Stimulated activated CD8-positive, alpha-beta memory T cell treated with anti-CD3 and anti-CD28 coated beads, Interleukin-4, amount 100 ng/mL, for 24 hours (primary cell): Measurements from ENCODE around the gene KIZ.
"Not testable (repeated sequence)": the region's sequence is repeated elsewhere in the genome, so short reads cannot be mapped to it uniquely, and the experiment has no call there.

ENCODE experiments used
- DNase-seq: peaks from one replicate; pipeline ENCODE4 v3.0.0-alpha.2; 2020; ENCODE audit warnings: low read depth

Gene KIZ

DNA sequence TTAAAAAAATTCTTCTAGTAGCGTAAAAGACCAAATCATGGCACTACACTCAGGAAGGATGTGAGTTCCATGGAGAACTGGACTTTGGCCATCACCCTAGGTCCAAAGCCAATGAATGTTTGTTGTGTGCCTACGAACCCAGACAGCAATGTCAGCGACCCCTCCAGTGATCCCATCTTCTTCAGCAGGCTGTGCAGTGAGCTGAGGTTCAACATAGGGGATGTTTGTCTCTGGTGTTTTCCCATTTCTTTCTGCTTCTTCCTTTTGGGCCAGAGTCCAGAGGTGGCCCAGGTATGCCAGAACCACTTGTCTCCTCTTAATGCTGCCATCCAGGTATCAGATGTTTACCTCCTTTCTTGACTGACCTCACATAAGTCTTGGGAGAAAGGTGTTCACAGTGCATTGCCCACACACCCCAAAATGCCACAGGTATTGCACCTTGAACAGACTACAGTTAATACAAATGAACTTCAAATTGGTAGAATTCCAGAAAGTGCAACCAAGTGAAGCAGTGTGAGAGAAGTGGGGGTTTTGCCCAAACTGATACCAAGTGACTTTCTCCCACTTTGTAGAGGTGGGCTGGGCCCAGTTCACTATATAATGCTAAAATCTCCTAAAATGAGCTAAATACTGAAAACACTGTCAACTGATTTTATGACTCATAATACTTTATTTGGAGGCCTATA is 14.1 kb downstream of the KIZ start:
- no peak for DNase-seq

DNA sequence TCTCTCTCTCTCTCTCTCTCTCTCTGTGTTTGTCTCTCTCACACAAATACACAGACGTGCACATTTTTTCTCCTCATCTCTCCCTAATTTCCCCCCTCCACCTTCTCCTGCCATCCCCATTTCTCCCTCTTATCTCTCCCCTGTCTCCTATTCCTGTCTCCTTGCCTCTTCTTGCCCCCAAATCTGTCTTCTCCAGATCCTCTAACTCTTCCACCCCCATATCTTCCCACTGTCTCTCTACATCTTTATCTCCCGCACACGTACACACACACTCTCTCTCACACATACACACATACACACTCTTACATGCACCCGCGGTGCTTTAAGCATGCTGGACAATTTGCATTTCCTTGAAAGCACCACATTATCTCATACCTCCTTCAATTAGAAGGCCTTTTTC is 15.9 kb downstream of the KIZ start:
- no peak for DNase-seq

DNA sequence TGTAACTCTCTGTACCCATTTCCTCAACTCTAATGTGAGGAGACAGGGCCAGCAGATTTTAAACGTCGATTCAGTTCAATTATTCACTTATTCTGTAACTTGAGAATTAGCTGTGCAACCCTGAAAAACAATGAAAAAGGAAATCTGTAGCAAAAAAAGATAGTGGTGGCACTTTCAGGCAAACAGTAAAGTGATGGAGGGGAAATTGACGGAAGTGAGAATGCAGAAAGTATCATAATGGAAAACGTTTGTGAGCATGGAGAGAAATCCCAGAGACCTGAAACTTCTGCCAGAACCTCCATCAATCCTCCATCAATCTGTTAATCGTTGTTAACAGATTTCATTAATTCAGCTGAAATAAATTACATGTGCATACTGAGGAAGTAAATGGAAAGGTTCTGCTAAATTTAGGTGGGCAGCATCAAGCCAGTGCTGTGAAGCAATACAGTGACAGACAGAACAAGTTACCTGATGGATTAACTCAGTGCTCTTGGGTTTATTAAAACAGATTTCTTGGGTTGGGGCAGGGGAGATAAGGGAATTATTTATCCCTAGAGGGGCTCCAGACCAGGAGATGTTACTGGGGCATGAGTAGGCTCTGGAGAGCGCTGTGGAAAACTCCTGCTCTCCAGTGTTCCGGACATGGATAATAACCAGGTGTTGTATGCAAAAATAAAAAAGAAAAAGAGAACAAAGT is 17.5 kb downstream of the KIZ start:
- DNase-seq = no peak

DNA sequence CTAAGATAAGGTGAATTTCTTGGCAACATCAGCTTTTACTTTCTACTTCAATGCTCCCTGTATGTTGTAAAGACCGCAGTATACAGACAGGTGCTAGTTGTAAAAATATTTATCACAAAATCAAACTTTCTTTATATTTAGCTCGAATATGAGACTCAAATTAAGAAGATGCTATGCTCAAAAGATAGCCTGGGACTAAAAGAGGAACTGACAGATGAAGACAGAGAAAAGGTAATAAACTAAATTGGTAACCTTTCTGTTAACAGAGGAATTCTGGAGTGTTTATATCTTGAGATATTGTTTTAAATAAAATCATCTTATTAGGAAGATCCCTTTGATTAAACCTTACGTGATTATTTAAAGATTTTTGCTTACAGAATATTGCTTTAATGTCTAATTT is 19.5 kb downstream of the KIZ start:
- no peak for DNase-seq

DNA sequence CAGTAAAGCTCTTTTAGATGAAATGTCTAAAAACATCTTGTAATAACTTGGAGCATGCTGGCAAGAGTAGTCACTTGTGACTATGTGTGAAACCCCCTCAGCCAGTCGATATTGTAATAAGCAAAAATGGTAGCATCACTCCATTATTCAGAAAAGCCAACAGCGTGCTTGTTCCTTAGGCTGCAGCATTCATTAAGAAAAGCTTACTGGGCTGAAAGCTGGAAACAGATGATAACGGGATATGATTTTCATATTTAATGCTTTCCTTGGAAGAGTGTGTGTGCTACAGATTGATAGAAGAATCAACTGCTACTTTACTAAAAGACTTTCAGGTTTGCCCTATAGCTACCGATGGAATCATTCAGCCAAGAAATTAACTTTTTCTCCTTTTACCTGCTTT is 20.3 kb downstream of the KIZ start:
- DNase-seq = no peak

DNA sequence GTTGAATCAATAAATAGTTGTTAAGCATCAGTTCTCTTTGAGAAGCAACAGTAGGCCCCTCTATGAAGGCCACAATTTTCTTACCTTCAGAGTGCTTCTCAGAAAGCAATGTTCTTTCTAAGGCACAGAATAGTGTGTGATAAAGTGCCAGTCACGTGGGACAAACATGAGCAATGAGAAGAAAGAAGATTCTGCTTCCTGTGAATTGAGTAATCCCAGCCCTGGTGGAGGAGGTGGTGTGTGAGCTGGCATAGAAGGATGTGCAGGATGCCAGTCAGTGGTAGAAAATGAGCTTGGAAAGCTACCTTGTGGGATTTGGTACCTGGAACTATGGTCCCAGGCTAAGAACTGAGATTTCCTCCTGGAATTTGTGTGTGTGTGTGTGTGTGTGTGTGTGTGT is 21.7 kb downstream of the KIZ start:
- DNase-seq = no peak

DNA sequence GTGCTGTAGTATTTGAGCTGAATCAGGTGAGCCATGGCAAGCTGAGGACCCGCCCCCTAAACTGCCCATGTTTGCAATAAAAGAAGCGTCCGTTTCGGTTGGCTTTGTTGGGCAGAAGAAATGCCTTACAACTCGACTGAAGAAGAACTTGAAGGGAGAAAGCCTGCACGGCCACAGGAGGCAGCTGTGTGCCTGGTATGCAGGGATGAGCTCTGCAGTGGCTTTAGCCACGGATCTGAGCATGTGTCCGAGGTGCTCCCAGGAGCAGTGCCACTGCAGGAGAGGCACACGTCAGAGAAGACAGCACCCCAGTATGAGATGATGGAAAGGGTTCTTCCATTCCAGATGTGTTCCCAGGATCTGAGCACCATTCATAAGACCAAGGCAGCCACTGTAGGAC is 23.5 kb downstream of the KIZ start:
- no peak for DNase-seq

DNA sequence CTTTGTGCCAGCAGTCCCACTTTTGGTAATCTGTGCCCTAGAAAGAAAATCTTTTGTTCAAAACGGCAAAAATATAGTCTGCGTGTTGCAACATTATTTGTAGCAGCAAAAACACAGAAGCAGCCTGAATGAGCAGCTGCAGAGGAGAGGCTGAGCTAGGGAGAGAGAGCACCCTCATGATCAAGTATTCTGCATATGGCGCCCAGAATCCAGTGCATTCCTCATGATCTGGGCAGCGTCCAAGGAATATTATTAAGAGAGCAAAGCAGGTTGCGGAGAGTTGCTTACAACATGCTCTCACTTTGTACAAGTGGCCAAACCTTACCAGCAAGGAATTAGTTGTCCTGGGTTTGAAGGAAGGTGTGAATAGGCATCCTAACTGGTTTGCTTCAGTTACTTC is 25.9 kb downstream of the KIZ start:
- no peak for DNase-seq

DNA sequence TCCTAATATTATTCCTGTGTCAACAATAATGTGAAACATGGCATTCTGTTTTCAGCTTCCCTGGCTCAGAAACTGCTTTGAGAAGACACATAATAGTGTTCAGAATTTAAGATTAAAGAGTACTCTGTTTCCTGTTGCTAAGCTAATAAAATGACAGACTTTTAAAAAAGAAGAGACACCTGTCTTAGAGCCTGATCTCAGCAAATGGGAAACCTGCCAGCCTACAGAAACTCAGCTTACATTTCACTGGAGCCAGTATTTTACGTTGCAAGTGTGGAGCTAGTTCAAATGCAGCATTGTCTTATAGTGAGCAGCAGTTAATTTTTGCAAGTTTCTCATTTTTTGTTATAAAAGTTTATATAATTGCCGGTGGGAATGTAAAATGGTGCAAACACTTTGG is 28.8 kb downstream of the KIZ start:
- no peak for DNase-seq

DNA sequence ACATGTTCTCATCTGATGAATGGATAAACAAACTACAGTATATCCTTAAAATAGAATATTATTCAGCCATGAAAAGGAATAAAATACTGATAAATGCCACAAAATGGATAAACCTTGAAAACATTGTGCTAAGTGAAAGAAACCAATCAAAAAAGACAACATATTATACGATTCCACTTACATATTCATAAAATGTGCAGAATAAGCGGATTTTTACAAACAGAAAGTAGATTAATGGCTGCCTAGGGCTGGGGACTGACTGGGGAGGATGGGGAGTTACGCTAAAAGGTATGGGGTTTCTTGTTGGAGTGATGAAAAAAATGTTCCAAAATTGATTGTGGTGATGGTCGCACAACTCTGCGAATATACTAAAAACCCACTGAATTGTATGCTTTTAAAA is 29.4 kb downstream of the KIZ start:
- no peak for DNase-seq

DNA sequence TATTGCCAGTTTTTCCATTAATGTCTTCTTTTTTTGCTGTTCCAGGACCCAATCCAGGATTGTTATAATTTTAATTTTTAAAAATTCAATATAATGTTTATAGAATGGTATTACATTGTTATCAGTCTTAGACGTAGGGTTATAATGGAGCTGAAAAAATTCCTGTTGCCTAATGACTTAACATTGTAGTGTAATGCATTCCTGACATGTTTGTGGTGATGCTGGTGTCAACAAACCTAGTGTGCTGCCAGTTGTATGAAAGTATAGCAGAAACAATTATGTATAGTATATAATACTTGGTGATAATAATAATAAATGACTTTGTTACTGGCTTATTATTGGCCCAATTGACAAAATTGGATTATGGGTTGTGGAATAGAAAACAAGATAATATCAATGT is 30.4 kb downstream of the KIZ start:
- no peak for DNase-seq

DNA sequence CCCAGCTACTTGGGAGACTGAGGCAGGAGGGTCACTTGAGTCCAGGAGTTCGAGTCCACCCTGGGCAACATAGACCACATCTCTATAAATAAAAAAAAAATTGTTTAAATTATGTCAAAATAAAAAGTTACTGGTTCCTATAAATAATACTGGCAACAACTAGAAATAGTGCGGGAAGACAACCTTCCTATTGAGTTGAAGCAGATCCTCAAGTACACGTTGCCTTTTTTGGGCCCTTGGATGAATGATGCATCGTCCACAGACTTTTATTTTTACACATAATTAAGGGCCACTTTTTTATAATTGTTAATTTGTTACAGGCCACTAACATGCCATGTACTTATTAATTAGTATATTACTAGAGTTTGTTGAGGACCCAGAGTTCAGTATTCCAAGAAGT is 31.1 kb downstream of the KIZ start:
- no peak for DNase-seq

DNA sequence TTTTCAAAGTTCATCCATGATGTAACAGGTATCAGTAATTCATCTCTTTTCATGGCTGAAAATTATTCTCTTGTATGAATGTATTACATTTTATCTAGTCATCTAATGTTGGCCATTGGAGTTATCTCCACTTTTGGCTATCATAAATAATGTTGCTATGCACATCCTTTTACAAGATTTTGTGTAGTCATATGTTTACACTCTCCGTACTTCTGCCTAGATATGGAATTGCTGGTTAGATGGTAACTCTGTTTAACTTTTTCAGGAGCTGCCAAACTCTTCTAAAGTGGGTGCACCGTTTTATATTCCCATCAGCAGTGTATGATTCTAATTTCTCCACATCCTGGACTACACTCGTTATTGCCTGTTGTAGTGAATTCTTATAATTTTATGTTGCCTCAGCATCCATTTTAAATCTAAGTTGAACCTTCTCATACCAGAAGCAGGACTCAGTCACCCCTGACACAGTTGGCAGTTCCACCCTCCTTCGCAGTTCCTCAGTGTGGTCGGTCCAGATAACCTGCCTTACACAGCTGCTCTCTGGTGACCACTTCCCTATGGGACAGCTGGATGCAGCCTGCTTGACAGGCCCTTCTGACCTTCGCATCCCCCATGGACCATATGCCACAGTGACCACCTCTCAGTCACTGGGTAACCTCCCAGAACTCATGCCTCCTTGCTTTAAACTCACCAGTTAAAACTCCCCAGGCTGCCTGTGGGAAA is 33.9 kb downstream of the KIZ start:
- DNase-seq = no peak

DNA sequence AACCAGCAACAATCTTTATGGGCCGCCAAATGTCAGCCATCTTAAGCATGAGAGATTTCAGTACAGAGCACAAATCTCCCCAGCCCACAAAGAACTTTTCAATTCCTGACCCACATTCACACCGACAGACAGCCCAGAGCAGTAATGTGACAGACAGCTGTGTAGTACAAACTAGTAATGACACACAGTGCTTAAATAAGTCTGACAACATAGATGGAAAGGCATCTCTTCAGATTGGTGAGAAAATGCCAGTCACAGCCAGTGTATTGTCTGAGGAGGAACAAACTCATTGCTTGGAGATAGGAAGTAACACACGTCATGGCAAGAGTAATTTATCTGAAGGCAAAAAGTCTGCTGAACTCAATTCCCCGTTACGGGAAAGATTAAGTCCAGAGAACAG is 36.0 kb downstream of the KIZ start:
- DNase-seq = no peak

DNA sequence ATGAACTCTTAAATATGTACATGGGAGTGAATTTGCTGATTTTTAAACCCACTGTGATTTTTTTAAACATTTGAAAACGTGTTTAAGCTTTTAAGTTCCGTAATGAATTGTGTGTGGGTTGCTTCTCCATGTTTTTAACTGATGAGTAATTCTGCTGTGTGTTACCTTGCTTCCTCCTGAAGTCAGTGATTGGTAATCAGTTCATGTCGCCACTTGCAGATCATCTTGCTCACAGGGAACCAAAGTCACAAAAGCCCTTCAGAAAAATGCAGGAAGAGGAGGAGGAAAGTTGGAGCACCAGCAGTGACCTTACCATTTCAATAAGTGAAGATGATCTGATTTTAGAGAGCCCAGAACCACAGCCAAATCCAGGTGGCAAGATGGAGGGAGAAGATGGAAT is 36.7 kb downstream of the KIZ start:
- no peak for DNase-seq

DNA sequence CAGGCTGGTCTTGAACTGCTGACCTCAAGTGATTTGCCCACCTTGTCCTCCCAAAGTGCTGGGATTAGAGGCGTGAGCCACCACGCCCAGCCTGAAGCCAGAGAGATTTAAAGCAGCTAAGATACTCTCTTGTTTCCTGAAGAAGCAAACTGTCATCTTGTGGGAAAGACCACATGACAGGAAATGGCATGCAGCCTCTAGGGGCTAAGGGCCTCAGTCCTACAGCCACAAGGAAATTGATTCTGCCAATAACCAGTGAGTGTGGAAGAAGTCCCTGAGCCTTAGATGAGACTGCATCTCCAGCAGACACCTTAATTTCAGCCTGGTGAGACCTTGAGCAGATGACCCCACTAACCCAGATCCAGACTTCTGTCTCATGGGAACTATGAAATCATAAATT is 40.9 kb downstream of the KIZ start:
- DNase-seq = no peak

DNA sequence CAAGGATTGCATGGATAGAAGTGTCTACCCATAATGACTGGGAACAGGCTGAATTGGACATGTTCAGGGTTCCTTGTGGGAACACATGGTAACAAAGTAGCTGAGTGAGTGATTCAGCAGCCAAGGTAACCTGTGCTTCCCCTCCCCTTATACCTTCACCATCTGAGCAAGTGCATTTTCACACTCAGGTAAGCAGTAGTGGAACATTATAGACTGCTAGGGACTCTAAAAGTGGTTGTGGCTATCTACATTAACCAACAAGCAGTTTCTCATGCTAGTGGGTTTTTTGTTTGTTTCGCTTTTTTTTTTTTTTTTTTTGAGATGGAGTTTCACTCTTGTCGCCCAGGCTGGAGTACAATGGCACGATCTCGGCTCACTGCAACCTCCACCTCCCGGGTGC is 41.4 kb downstream of the KIZ start:
- no peak for DNase-seq

DNA sequence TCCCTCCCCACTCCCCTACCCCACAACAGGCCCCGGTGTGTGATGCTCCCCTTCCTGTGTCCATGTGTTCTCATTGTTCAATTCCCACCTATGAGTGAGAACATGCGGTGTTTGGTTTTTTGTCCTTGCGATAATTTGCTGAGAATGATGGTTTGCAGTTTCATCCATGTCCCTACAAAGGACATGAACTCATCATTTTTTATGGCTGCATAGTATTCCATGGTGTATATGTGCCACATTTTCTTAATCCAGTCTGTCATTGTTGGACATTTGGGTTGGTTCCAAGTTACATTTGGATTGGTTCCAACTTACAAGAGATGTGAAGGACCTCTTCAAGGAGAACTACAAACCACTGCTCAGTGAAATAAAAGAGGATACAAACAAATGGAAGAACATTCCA is 42.2 kb downstream of the KIZ start:
- DNase-seq = not testable (repeated sequence)

DNA sequence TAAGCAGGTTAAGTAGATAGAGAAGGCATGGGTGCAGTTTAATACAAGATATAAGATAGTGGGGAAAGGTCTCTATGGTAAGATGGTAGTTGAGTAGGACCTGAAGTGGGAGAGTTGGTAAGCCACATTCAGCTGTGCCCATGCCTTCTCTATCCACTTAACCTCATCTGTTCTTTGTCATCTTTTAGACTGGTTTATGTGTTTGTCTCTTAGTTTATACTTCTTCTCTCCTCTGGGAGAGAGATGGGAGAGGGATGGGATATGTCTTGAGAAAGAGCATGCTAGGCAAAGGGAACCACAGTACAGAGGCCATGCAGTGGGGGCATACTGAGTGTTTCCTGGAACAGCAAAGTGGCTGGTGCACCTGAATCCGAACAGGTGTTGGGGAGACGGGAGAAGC is 46.7 kb downstream of the KIZ start:
- no peak for DNase-seq

DNA sequence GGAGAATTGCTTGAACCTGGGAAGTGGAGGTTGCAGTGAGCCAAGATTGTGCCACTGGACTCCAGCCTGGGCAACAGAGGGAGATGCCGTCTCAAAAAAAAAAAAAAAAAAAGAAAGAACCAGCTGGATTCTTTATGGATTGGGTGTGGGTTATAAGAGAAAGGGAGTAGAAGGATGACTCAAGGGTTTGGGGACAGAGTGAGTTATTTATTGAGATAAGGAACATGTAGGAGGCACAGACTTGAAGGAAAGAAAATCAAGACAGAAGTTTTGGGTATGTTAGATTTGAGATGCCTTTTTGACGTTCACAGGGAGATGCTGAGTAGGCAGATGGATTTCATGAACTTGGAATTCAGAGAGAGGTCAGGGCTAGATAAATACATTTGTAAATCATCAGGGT is 47.6 kb downstream of the KIZ start:
- DNase-seq = no peak

DNA sequence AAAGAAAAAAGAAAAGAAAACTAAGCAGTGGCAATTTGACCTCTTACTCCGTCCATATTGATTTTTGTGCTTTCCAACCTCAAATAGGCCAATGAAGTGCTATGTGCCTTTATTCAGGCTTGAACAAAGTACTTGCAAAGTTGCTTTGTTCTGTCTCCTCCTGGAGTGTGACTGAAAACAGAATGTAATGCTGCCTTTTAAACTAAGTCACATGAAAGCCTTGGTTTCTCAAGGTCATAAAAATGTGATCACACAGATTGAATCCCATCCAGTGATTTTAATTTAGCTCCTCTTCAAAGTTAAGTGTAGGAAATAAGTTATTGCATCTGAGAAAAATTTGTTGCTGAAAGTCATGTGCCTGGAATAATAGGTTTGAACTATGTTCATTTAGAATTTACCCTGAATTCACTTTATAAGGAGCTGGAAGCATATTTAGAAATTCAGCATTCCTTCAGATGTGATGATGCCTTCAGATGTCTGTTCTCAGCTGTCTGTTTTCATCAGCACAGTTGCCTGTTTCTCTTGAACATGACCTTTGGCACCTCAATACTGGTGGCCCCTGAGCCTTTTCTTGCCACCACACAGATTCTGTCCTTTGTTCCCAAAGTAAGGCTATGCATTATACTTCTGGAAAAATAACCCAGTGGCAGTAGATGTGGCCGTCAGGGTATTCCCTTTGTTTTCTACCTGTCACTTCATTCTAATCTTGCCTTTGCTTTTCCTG is 48.8 kb downstream of the KIZ start:
- DNase-seq = no peak

DNA sequence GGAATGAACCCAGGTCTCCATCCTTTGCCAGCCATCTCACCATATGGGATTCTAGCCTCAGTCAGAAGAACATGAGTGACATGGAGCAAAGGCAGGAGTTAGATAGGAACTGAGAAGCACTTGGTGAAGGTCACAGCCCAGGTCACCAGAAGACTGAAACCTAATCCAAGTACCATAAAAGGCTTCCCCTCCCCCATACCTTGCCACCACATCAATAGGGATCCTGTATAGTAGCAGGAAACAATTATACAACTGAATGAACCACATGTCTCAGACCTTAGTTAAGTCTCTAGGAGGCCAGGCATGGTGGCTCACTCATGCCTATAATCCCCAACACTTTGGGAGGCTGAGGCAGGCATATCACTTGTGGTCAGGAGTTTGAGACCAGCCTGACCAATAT is 49.6 kb downstream of the KIZ start:
- no peak for DNase-seq

DNA sequence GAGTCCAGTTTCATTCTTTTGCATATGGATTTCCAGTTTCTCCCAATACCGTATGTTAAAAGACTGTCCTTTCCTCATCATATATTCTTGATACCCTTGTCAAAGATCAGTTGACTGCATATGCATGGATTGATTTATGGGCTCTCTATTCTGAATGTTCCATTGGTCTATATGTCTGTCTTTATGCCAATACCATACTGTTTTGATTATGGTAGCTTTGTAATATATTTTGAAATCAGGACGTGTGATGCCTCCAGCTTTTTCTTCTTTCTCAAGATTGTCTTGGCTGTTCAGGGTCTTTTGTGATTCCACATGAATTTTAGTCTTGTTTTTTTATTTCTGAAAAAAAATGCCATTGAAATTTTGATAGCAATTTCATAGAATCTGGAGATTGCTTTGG is 51.9 kb downstream of the KIZ start:
- no peak for DNase-seq
